Suprapubic skin (tissue), 4 donors: ENCODE data around the gene IGBP1. TPM values are rescaled to one million over a fixed set of nuclear protein-coding genes. Genes with fewer than 3 reads are reported as not detected.
"Not testable (repeated sequence)": the region's sequence is repeated elsewhere in the genome, so short reads cannot be mapped to it uniquely, and the experiment has no call there.

Experiments
- DNase-seq, 2 donors: peaks; one replicate each; pipeline ENCODE4 v3.0.0-alpha.2; 2019; ENCODE audit warnings: low spot score in 2 of 2
- H3K27ac ChIP-seq: fragments of 200-600 bp; sonication (generic); one replicate; pipeline ENCODE4 v1.5.1; 2019
- H3K27me3 ChIP-seq: fragments of 200-600 bp; sonication (generic); one replicate; pipeline ENCODE4 v1.5.1; 2019
- H3K36me3 ChIP-seq: fragments of 200-600 bp; sonication (generic); one replicate; pipeline ENCODE4 v1.5.1; 2019
- H3K4me1 ChIP-seq: fragments of 200-600 bp; sonication (generic); one replicate; pipeline ENCODE4 v1.5.1; 2019
- H3K4me3 ChIP-seq: fragments of 200-600 bp; sonication (generic); one replicate; pipeline ENCODE4 v1.5.1; 2019; ENCODE audit warnings: mild to moderate bottlenecking
- H3K9me3 ChIP-seq: fragments of 200-600 bp; sonication (generic); one replicate; pipeline ENCODE4 v1.5.1; 2019
- EP300 ChIP-seq: sonication (generic); formaldehyde crosslinking; IDR thresholded peaks from one replicate; pipeline ENCODE4 v1.6.1; 2017; ENCODE audit warnings: antibody characterized with exemption
- POLR2A ChIP-seq, 2 donors: fragments of 450-650 bp; IDR thresholded peaks; one replicate each; pipeline ENCODE4 v1.6.1; 2017; ENCODE audit warnings: antibody characterized with exemption in 2 of 2, mild to moderate bottlenecking in 2 of 2, moderate library complexity in 2 of 2
- POLR2AphosphoS5 ChIP-seq, 3 donors: sonication (generic); formaldehyde crosslinking; IDR thresholded peaks; one replicate each; pipeline ENCODE4 v1.6.1; 2017; ENCODE audit warnings: antibody characterized with exemption in 3 of 3
- WGBS: methylation state at CpG from one replicate; pipeline ENCODE4 v1.1.5; 2018; 5-methylcytosine and 5-hydroxymethylcytosine counted together
- total RNA-seq, 4 donors: library from RNA; depleted of rRNA; stranded (reverse); fragments of >200 nt; gene quantifications; one replicate each; pipeline ENCODE4 v1.1.0, GENCODE V29; 2016
- TF ChIP-seq, protein P1 (sequence below), 2 donors: fragments of 200-600 bp in 1 of 2; fragments of 450-650 bp in 1 of 2; sonication (generic) in 1 of 2; IDR thresholded peaks; one replicate each; pipeline ENCODE4 v1.5.1; 2016 to 2019; ENCODE audit warnings: antibody characterized with exemption in 2 of 2, mild to moderate bottlenecking in 1 of 2, moderate library complexity in 1 of 2

The IGBP1 gene
- total RNA-seq, 4 donors from 2014 or later, result 50.7 to 83.5 (median 64.6) TPM

DNA sequence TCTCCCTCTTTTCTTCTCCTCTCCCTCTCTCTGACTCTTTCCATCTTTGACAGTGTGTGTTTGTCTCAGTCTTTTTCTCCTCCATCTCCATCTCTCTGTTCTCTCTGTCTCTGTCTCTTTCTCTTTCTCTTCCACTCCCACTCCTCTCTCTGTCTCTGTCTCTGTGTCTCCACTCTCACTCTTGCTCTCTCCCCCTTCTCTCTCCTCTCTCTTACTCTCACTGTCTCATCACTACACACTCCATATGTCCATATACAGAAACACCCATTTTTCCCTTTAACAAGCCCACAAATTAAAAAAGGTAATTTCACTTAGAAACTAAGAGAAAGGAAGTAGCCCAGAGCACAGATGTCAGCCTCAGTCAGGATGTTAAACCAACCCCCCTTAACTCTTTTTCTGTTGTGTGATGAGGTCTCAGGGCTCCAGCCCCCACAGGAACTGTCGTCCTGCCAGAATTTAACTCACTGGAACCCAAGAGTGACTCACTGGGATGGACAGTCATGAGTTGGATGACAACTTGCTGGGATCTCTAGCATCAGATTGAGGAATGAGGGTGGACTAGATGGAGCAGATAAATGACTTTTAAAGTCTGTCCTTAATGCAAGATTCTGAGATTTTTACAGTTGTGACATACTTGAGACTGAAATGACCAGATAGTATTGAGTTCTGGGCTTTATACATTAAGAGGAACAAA is 43.5 kb upstream of the IGBP1 start:
- WGBS, result 19% methylated on average over 1 of the region's 1 CpG
- H3K27ac ChIP-seq, result no peak overlapping the region

DNA sequence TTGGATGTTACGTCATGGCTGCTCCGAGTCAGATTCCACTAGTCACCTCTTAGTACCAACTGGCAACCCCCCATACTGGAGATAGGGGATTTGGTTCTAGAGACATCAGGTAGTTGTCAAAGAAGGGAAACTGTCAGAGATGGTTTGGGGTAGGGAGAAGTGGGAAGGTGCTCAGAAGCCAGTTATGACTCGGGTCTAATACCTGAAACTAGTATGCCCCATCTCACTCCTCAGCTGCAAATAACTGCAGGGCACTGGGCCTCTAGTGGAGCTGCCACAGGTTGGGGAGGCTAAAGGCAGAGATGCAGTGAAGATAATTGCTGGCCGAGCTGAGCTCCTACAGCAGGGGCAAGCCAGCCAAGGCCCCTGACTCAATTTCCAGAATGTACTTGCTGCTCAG is 41.0 kb upstream of the IGBP1 start:
- no peaks in the 10 kb centered on the region for H3K9me3 ChIP-seq
- no peak overlapping the region for H3K27ac ChIP-seq
- H3K36me3 ChIP-seq, result no peaks in the 10 kb centered on the region
- no peak for DNase-seq
- WGBS, result 88% methylated on average over 3 of the region's 4 CpGs
- no peaks in the 10 kb centered on the region for H3K4me1 ChIP-seq
- H3K4me3 ChIP-seq, result no peak overlapping the region
- no peak for TF ChIP-seq POLR2A (IDR thresholded peaks at IDR 0.05)
- no peak for TF ChIP-seq EP300
- TF ChIP-seq, protein P1, sequence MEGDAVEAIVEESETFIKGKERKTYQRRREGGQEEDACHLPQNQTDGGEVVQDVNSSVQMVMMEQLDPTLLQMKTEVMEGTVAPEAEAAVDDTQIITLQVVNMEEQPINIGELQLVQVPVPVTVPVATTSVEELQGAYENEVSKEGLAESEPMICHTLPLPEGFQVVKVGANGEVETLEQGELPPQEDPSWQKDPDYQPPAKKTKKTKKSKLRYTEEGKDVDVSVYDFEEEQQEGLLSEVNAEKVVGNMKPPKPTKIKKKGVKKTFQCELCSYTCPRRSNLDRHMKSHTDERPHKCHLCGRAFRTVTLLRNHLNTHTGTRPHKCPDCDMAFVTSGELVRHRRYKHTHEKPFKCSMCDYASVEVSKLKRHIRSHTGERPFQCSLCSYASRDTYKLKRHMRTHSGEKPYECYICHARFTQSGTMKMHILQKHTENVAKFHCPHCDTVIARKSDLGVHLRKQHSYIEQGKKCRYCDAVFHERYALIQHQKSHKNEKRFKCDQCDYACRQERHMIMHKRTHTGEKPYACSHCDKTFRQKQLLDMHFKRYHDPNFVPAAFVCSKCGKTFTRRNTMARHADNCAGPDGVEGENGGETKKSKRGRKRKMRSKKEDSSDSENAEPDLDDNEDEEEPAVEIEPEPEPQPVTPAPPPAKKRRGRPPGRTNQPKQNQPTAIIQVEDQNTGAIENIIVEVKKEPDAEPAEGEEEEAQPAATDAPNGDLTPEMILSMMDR (IDR thresholded peaks at IDR 0.05), result no peak
- no peak for TF ChIP-seq POLR2AphosphoS5 (IDR thresholded peaks at IDR 0.05)
- no peaks in the 10 kb centered on the region for H3K27me3 ChIP-seq

More for the DNA sequence above, 43.5 kb upstream of the IGBP1 start:
- Histone ChIP-seq H3K9me3 (no peaks in the 10 kb centered on the region), H3K4me1 (no peaks in the 10 kb centered on the region), H3K27me3 (no peaks in the 10 kb centered on the region), H3K4me3 (no peak overlapping the region), H3K36me3 (no peaks in the 10 kb centered on the region)
- no peak for DNase-seq
- TF ChIP-seq, protein P1 (IDR thresholded peaks at IDR 0.05), result no peak
- TF ChIP-seq POLR2AphosphoS5 (IDR thresholded peaks at IDR 0.05), result no peak
- TF ChIP-seq EP300, result no peak
- no peak for TF ChIP-seq POLR2A (IDR thresholded peaks at IDR 0.05)

GRCh38 chrX:70096052-70096451 is 37.2 kb upstream of the IGBP1 start:
- H3K27ac ChIP-seq, result no peak overlapping the region
- H3K4me3 ChIP-seq, result no peak overlapping the region
- TF ChIP-seq EP300 (no peak), POLR2A (IDR thresholded peaks at IDR 0.05) (no peak), POLR2AphosphoS5 (IDR thresholded peaks at IDR 0.05) (no peak)
- TF ChIP-seq, protein P1 (IDR thresholded peaks at IDR 0.05), result no peak
- H3K4me1 ChIP-seq, result no peaks in the 10 kb centered on the region
- no peak for DNase-seq
- no peaks in the 10 kb centered on the region for H3K27me3 ChIP-seq
- H3K9me3 ChIP-seq, result no peaks in the 10 kb centered on the region
- H3K36me3 ChIP-seq, result no peaks in the 10 kb centered on the region
- WGBS, result 58% methylated on average over 2 of the region's 2 CpGs

GRCh38 chrX:70105229-70105628 is 28.0 kb upstream of the IGBP1 start:
- TF ChIP-seq EP300, result no peak
- TF ChIP-seq, protein P1 (IDR thresholded peaks at IDR 0.05), result no peak
- TF ChIP-seq POLR2A (IDR thresholded peaks at IDR 0.05), result no peak
- no peak for TF ChIP-seq POLR2AphosphoS5 (IDR thresholded peaks at IDR 0.05)
- 34% methylated on average over 2 of the region's 2 CpGs for WGBS
- no peaks in the 10 kb centered on the region for H3K36me3 ChIP-seq

DNA sequence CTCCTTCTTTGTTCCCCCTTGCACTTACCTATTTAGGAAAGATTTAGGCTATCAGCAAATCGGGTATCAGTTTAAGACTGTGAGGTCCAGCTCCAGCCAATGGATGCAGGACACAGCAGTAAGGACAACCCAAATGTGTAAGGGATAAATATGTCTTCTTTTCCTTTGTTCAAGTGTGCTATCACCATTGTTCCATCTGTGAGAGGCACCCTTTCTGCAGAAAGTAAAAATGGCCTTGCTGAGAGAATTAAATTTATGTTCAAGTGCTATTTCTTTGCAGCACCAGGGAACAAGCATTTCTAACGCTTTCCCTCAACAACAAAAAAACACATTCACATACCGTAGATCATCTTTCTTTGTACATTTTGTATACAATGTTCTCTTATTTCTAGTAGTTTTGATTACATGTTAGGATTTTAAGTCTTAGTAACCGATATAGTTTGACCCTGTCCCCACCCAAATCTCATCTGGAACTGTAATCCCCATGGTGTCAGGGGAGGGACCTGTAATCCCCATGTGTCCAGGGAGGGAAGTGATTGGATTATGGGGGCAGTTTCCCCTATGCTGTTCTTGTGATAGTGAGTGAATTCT is 21.7 kb upstream of the IGBP1 start:
- H3K27ac ChIP-seq, DNase-seq, H3K27me3 ChIP-seq, H3K36me3 ChIP-seq, H3K4me1 ChIP-seq, H3K9me3 ChIP-seq, H3K4me3 ChIP-seq: not testable (repeated sequence)
- 92% methylated on average over 4 of the region's 4 CpGs for WGBS

More at GRCh38 chrX:70105229-70105628, 28.0 kb upstream of the IGBP1 start:
- H3K27me3 ChIP-seq, result no peaks in the 10 kb centered on the region
- H3K4me1 ChIP-seq, result no peaks in the 10 kb centered on the region
- no peaks in the 10 kb centered on the region for H3K9me3 ChIP-seq
- no peak overlapping the region for H3K4me3 ChIP-seq
- no peak overlapping the region for H3K27ac ChIP-seq
- no peak for DNase-seq
